ENCODE data around the gene KCNG1.

The KCNG1 gene

GRCh38 chr20:50980071-50980681 lies 42.7 kb downstream of the KCNG1 start (continued):
- TF ChIP-seq, protein P1, sequence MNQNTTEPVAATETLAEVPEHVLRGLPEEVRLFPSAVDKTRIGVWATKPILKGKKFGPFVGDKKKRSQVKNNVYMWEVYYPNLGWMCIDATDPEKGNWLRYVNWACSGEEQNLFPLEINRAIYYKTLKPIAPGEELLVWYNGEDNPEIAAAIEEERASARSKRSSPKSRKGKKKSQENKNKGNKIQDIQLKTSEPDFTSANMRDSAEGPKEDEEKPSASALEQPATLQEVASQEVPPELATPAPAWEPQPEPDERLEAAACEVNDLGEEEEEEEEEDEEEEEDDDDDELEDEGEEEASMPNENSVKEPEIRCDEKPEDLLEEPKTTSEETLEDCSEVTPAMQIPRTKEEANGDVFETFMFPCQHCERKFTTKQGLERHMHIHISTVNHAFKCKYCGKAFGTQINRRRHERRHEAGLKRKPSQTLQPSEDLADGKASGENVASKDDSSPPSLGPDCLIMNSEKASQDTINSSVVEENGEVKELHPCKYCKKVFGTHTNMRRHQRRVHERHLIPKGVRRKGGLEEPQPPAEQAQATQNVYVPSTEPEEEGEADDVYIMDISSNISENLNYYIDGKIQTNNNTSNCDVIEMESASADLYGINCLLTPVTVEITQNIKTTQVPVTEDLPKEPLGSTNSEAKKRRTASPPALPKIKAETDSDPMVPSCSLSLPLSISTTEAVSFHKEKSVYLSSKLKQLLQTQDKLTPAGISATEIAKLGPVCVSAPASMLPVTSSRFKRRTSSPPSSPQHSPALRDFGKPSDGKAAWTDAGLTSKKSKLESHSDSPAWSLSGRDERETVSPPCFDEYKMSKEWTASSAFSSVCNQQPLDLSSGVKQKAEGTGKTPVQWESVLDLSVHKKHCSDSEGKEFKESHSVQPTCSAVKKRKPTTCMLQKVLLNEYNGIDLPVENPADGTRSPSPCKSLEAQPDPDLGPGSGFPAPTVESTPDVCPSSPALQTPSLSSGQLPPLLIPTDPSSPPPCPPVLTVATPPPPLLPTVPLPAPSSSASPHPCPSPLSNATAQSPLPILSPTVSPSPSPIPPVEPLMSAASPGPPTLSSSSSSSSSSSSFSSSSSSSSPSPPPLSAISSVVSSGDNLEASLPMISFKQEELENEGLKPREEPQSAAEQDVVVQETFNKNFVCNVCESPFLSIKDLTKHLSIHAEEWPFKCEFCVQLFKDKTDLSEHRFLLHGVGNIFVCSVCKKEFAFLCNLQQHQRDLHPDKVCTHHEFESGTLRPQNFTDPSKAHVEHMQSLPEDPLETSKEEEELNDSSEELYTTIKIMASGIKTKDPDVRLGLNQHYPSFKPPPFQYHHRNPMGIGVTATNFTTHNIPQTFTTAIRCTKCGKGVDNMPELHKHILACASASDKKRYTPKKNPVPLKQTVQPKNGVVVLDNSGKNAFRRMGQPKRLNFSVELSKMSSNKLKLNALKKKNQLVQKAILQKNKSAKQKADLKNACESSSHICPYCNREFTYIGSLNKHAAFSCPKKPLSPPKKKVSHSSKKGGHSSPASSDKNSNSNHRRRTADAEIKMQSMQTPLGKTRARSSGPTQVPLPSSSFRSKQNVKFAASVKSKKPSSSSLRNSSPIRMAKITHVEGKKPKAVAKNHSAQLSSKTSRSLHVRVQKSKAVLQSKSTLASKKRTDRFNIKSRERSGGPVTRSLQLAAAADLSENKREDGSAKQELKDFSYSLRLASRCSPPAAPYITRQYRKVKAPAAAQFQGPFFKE (tag by site-specific recombination; IDR thresholded peaks at IDR 0.05; ENCODE audit: borderline replicate concordance), result no peak
- TF ChIP-seq PRDM10 (tag by site-specific recombination; IDR thresholded peaks at IDR 0.05) (peak; percentile 54), SP7 (tag by site-specific recombination; IDR thresholded peaks at IDR 0.05) (peak; percentile 80; the same call in 1 of the 2 replicates), HIC1 (tag by site-specific recombination; IDR thresholded peaks at IDR 0.05) (peak; percentile 84), ZFP41 (tag by site-specific recombination; IDR thresholded peaks at IDR 0.05; ENCODE audit: borderline replicate concordance) (no peak), ZNF24 (tag by site-specific recombination; IDR thresholded peaks at IDR 0.05) (peak; percentile 94), KLF16 (tag by site-specific recombination; IDR thresholded peaks at IDR 0.05) (no peak), PATZ1 (tag by site-specific recombination; IDR thresholded peaks at IDR 0.05) (peak; percentile 29; the same call in 1 of the 2 replicates), HOXD13 (CRISPR knock-in tag; IDR thresholded peaks at IDR 0.05; ENCODE audit: borderline replicate concordance) (no peak), ZNF366 (tag by site-specific recombination; conservative IDR thresholded peaks at IDR 0.05) (peak; percentile 57), HOXA7 (CRISPR knock-in tag; IDR thresholded peaks at IDR 0.05; ENCODE audit: borderline replicate concordance) (no peak), ZFHX2 (tag by site-specific recombination; conservative IDR thresholded peaks at IDR 0.05) (peak; percentile 66), PBX3 (CRISPR knock-in tag; IDR thresholded peaks at IDR 0.05) (no peak), ELK4 (IDR thresholded peaks at IDR 0.05; ENCODE audit: borderline replicate concordance, low read depth, low read length) (no peak)
- TF ChIP-seq, protein P2, sequence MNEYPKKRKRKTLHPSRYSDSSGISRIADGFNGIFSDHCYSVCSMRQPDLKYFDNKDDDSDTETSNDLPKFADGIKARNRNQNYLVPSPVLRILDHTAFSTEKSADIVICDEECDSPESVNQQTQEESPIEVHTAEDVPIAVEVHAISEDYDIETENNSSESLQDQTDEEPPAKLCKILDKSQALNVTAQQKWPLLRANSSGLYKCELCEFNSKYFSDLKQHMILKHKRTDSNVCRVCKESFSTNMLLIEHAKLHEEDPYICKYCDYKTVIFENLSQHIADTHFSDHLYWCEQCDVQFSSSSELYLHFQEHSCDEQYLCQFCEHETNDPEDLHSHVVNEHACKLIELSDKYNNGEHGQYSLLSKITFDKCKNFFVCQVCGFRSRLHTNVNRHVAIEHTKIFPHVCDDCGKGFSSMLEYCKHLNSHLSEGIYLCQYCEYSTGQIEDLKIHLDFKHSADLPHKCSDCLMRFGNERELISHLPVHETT (tag by site-specific recombination; IDR thresholded peaks at IDR 0.05), result peak; percentile 85; the same call in 1 of the 2 replicates
